HG02981 (cell line): Measurements from ENCODE around the gene GDAP1L1.

Experiments used
- ATAC-seq: cut with Tn5 transposase; IDR thresholded peaks from one replicate; pipeline ENCODE4 v1.9.1; 2021; ENCODE audit warnings: mild to moderate bottlenecking, moderate library complexity; ENCODE audit not compliant: unreplicated experiment

The GDAP1L1 gene

DNA sequence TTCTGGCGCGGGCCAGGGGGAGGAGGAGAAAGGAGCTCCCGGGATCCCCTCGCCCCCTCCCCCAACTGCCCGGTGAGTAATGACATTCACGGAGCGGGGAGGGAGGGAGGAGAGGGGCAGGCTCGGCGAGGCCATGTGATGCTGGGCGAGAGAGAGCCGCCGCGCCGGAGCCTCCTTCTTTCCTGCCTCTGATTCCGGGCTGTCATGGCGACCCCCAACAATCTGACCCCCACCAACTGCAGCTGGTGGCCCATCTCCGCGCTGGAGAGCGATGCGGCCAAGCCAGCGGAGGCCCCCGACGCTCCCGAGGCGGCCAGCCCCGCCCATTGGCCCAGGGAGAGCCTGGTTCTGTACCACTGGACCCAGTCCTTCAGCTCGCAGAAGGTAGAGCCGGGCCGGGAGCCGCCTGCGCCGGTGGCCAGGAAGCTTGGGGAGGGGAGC lies at the start of gene GDAP1L1:
GDAP1L1 (plus strand) TSS at position 178 of the 441 bp plus-strand sequence; CDS start at position 205, 27 bp downstream.
- ATAC-seq = no peak

- no peak for ATAC-seq
Observed at GRCh38 chr20:44198872-44199271, 48.2 kb upstream of the GDAP1L1 start.

DNA sequence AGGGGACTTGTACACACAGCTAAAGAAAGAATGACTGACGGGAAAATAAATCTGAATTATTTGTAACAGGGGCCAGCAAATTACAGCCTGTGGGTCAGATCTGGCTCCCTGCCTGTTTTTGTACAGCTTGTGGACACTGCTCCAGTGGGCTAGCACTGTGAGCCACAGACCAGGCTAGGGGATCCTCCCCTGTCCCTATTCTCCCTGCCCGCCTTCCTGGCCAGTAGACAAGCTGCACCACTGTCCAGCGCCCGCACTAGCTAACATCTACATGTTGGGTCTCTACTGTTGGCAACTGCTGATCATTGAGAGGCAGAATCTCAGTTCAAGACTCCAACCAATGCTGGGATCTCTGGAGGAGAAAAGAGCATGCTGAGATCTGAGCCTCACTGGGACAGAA lies 47.2 kb upstream of the GDAP1L1 start:
- ATAC-seq = no peak

DNA sequence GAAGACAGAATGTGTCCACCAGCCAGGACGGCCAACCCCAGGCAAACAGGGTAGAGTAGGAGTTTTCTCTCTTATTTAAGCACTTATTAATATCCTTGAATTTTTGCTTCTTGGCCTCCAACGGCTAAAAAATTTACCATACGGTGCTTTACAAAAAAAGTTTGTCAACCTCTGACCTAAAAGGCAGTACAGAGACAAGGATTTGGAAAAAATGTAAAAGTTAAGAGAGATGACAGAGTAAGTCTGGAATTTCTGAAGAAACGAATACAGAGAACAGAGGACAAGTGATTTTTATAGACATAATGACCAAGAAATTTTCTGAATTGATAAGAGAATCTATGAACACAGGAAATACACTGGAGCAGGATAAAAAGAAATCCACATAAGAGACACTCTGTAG lies 46.7 kb upstream of the GDAP1L1 start:
- no peak for ATAC-seq

DNA sequence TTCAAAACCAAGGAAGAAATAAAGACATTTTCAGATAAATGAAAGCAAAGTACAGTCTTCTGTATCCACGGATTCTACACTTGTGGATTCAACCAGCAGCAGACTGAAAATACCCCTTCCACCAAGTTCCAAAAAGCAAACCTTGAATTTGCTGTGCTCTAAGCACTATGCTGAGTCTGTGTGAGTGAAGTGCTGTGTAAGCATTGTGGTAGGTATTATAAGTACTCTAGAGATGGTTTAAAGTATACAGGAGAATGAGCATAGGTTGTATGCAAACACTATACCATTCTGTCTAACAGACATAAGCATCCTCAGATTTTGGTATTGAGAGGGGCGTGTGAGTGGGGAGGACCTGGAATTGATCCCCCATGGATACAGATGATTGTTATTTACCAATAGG lies 46.1 kb upstream of the GDAP1L1 start:
- no peak for ATAC-seq

- no peak for ATAC-seq
Observed at GRCh38 chr20:44203161-44203560, 43.9 kb upstream of the GDAP1L1 start.

GRCh38 chr20:44204156-44204831 lies 42.8 kb upstream of the GDAP1L1 start:
- no peak for ATAC-seq

DNA sequence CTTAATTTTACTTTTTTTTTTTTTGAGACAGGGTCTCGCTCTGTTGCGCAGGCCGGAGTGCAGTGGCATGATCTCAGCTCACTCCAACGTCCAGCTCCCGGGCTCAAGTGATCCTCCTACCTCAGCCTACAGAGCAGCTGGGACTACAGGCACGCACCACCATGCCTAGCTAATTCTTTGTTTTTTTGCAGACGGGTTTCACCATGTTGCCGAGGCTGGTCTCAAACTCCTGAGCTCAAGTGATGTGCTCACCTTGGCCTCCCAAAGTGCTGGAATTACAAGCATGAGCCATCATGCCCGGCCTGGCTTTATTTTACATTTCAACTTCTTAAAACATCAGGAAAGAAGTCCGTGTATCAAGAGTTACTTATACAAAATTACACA lies 42.3 kb upstream of the GDAP1L1 start:
- no peak for ATAC-seq

GRCh38 chr20:44206132-44206531 lies 41.0 kb upstream of the GDAP1L1 start:
- ATAC-seq = no peak

GRCh38 chr20:44207126-44207723 lies 39.9 kb upstream of the GDAP1L1 start:
- ATAC-seq = no peak

DNA sequence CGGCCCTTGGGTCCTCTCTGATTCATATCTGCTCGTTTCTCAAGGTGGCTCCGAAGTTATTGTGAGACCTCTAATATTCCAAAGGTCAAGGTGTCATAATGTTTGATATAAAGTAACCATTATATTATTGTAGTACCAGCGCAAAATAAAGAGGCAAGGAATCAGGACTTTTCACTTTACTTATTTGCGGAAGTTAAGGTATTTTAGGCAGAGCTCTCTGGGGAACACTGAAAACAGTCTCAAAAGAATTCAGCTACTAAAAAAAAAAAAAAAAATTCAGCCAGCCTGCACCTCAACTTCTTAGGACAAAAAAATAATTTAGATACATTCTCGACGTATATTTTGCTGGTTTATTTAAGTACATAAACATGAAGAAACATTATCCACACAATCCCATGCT lies 38.9 kb upstream of the GDAP1L1 start:
- ATAC-seq = no peak

DNA sequence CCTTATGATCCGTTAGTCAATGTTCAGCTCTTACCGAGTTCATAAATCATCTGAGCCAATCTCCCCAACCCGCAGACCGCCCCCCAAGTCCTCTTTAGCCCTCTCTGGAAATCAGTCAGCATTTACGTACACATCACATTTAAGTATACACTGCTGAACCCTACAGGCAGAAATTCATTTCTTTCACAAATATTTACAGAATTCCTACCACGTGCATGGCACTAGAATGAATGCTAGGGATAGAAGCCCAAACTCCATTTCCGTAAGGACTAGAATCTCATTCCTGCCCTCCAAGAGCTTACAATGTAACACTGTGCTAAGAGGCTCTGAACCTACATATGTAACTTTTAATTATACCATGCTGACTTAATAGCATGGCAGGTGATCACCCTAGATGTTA lies 38.3 kb upstream of the GDAP1L1 start:
- no peak for ATAC-seq

DNA sequence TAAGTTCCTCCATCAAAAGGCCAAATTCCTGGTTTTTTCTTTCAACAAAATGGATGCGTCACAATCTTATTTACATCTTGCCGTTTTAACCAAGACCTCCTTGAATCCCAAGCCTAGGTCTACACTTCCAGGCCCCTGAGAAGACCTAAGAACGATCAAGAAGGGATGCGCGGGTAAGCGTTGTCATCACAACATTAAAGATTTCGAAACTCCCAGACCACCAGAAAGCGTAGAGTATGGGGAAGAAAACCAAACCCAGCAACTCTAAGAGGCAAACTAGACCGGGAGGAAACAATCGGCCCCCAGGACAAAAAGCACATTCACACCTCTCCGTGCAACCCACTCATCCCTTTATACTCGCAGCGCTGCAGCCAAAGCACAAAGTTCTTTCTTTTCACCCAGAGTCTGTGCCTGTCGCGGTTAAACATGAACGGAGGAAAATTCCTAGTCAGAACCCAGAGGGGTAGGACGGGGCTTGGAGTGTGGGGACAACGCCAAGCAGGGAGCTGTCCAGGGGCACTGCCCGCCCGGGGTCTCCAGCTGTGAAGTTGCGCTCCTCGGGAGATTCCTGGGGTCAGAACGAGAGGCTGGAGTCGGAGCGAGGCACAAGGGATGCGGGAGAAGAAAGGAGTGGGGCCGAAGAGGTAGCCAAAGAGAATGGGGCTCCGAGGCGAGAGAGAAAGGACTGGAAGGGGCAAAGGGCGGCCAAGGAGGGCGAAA lies 37.3 kb upstream of the GDAP1L1 start:
- ATAC-seq = no peak

GRCh38 chr20:44210406-44211176 lies 36.5 kb upstream of the GDAP1L1 start, which contains the start of gene OSER1:
Gene OSER1, minus strand, starts transcription at chr20:44210771. Its CDS starts 3,814 bp downstream, at chr20:44206957.
- peak; percentile 78 for ATAC-seq

DNA sequence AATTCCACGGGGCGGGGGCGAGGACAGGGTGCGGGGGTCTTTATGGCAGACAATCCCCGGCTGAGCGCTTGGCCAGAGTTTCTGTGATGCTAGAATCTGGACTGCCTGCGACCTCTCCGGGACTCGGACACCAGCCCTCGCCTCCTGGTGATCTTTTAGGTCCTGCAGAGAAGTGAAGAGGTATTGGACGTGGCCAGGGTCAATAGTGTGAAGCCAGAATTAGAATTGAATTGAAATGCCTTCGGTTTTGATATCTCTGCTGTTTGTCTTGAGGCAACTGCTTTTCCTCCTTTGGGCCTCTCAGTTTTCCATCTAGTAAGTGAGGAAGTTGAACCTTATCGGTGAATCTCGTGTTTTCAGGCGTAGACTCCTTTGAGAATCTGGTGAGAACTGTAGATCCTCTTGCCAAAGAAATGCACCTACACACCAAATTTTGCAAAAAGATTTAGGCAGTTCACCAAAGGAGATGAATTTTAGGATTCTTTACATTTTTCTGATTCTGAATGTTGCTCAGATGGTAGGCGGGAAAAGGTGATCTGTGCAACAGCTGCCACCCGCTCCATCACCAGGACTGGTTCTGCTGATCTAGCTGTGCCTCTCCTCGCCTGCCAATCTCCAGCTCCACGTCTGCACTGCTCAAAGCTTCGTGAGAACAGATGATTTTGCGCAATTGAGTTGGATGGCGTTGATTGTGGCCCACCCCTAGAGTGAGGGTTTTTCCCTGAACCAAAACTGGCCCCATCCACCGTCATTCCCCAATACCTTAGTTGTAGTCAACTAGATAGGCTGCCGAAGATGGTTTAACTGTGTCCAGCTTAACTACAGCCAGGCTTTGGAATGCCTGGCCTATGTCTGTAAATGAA lies 35.7 kb upstream of the GDAP1L1 start:
- ATAC-seq = no peak

- no peak for ATAC-seq
Observed at GRCh38 chr20:44212792-44213191, 34.3 kb upstream of the GDAP1L1 start.

GRCh38 chr20:44215125-44215524 lies 32.0 kb upstream of the GDAP1L1 start:
- no peak for ATAC-seq

GRCh38 chr20:44217342-44218092 lies 29.6 kb upstream of the GDAP1L1 start:
- ATAC-seq = no peak

- ATAC-seq = no peak
Observed at GRCh38 chr20:44218446-44218845, 28.7 kb upstream of the GDAP1L1 start.
